ENCODE measurements around the gene QPRT. TPM values are rescaled to one million over a fixed set of nuclear protein-coding genes. Genes with fewer than 3 reads are reported as not detected.

Gene QPRT
- total and polyA plus RNA-seq, 2 of the 13 experiments (the other 11 are each of a cell fraction or from before 2014, with no cell fraction given): 130 to 218 TPM

- TF ChIP-seq, protein P1, sequence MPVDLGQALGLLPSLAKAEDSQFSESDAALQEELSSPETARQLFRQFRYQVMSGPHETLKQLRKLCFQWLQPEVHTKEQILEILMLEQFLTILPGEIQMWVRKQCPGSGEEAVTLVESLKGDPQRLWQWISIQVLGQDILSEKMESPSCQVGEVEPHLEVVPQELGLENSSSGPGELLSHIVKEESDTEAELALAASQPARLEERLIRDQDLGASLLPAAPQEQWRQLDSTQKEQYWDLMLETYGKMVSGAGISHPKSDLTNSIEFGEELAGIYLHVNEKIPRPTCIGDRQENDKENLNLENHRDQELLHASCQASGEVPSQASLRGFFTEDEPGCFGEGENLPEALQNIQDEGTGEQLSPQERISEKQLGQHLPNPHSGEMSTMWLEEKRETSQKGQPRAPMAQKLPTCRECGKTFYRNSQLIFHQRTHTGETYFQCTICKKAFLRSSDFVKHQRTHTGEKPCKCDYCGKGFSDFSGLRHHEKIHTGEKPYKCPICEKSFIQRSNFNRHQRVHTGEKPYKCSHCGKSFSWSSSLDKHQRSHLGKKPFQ (CRISPR knock-in tag; IDR thresholded peaks at IDR 0.05; ENCODE audit: insufficient replicate concordance): no peak
- TF ChIP-seq FOXP1 (IDR thresholded peaks at IDR 0.05) (no peak), FOXP1 (CRISPR knock-in tag; IDR thresholded peaks at IDR 0.05) (no peak), PLRG1 (conservative IDR thresholded peaks at IDR 0.05) (no peak), XRCC5 (optimal IDR thresholded peaks at IDR 0.05; ENCODE audit: low read length) (peak; percentile 57), ATF6 (CRISPR knock-in tag; conservative IDR thresholded peaks at IDR 0.05) (no peak), ZNF660 (CRISPR knock-in tag; IDR thresholded peaks at IDR 0.05; ENCODE audit: borderline replicate concordance, low read depth) (no peak), PCBP2 (optimal IDR thresholded peaks at IDR 0.05; ENCODE audit: low read depth, low read length, poor library complexity, severe bottlenecking) (no peak), ZNF274 (CRISPR knock-in tag; IDR thresholded peaks at IDR 0.05) (no peak), ZNF451 (CRISPR knock-in tag; IDR thresholded peaks at IDR 0.05) (no peak), ZNF30 (CRISPR knock-in tag; IDR thresholded peaks at IDR 0.05) (no peak), ZNF382 (CRISPR knock-in tag; IDR thresholded peaks at IDR 0.05; ENCODE audit: borderline replicate concordance) (no peak), ZNF501 (CRISPR knock-in tag; IDR thresholded peaks at IDR 0.05) (no peak), MYNN (CRISPR knock-in tag; IDR thresholded peaks at IDR 0.05; ENCODE audit: low read depth) (no peak), SSRP1 (CRISPR knock-in tag; IDR thresholded peaks at IDR 0.05) (no peak), NFE2L1 (CRISPR knock-in tag; IDR thresholded peaks at IDR 0.05; ENCODE audit: borderline replicate concordance) (no peak), BRCA1 (CRISPR knock-in tag; IDR thresholded peaks at IDR 0.05) (no peak)
- TF ChIP-seq, protein P2, sequence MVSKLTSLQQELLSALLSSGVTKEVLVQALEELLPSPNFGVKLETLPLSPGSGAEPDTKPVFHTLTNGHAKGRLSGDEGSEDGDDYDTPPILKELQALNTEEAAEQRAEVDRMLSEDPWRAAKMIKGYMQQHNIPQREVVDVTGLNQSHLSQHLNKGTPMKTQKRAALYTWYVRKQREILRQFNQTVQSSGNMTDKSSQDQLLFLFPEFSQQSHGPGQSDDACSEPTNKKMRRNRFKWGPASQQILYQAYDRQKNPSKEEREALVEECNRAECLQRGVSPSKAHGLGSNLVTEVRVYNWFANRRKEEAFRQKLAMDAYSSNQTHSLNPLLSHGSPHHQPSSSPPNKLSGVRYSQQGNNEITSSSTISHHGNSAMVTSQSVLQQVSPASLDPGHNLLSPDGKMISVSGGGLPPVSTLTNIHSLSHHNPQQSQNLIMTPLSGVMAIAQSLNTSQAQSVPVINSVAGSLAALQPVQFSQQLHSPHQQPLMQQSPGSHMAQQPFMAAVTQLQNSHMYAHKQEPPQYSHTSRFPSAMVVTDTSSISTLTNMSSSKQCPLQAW (CRISPR knock-in tag; IDR thresholded peaks at IDR 0.05): no peak
- TF ChIP-seq, protein P3, sequence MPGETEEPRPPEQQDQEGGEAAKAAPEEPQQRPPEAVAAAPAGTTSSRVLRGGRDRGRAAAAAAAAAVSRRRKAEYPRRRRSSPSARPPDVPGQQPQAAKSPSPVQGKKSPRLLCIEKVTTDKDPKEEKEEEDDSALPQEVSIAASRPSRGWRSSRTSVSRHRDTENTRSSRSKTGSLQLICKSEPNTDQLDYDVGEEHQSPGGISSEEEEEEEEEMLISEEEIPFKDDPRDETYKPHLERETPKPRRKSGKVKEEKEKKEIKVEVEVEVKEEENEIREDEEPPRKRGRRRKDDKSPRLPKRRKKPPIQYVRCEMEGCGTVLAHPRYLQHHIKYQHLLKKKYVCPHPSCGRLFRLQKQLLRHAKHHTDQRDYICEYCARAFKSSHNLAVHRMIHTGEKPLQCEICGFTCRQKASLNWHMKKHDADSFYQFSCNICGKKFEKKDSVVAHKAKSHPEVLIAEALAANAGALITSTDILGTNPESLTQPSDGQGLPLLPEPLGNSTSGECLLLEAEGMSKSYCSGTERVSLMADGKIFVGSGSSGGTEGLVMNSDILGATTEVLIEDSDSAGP (CRISPR knock-in tag; IDR thresholded peaks at IDR 0.05; ENCODE audit: borderline replicate concordance): no peak
- TF ChIP-seq, protein P4, sequence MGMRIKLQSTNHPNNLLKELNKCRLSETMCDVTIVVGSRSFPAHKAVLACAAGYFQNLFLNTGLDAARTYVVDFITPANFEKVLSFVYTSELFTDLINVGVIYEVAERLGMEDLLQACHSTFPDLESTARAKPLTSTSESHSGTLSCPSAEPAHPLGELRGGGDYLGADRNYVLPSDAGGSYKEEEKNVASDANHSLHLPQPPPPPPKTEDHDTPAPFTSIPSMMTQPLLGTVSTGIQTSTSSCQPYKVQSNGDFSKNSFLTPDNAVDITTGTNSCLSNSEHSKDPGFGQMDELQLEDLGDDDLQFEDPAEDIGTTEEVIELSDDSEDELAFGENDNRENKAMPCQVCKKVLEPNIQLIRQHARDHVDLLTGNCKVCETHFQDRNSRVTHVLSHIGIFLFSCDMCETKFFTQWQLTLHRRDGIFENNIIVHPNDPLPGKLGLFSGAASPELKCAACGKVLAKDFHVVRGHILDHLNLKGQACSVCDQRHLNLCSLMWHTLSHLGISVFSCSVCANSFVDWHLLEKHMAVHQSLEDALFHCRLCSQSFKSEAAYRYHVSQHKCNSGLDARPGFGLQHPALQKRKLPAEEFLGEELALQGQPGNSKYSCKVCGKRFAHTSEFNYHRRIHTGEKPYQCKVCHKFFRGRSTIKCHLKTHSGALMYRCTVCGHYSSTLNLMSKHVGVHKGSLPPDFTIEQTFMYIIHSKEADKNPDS (CRISPR knock-in tag; IDR thresholded peaks at IDR 0.05): no peak
- TF ChIP-seq, protein P5, sequence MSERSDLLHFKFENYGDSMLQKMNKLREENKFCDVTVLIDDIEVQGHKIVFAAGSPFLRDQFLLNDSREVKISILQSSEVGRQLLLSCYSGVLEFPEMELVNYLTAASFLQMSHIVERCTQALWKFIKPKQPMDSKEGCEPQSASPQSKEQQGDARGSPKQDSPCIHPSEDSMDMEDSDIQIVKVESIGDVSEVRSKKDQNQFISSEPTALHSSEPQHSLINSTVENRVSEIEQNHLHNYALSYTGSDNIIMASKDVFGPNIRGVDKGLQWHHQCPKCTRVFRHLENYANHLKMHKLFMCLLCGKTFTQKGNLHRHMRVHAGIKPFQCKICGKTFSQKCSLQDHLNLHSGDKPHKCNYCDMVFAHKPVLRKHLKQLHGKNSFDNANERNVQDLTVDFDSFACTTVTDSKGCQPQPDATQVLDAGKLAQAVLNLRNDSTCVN (CRISPR knock-in tag; IDR thresholded peaks at IDR 0.05; ENCODE audit: borderline replicate concordance): no peak
These were observed 50.1 kb downstream of the QPRT start (continued) for GRCh38 chr16:29729116-29729521.
